GM23248 (cell line): Measurements from ENCODE around the gene ARAP1.

Experiments used
- EZH2 ChIP-seq: fragments of 200-600 bp; sonication (generic); IDR thresholded peaks from 2 replicates; pipeline ENCODE4 v1.6.1; 2018; ENCODE audit warnings: antibody characterized with exemption, mild to moderate bottlenecking; ENCODE audit not compliant: insufficient read depth, poor library complexity, severe bottlenecking
- EZH2phosphoT487 ChIP-seq: fragments of 200-600 bp; sonication (generic); IDR thresholded peaks from 2 replicates; pipeline ENCODE4 v1.6.1; 2018; ENCODE audit warnings: antibody characterized with exemption, moderate library complexity, mild to moderate bottlenecking, low read depth; ENCODE audit not compliant: insufficient read depth

GRCh38 chr11:72704028-72704782 is 48.0 kb downstream of the ARAP1 start:
- TF ChIP-seq EZH2phosphoT487 (no peak), EZH2 (no peak)
